ENCODE data around the gene TMEM192. TPM values are rescaled to one million over a fixed set of nuclear protein-coding genes. Genes with fewer than 3 reads are reported as not detected.

The TMEM192 gene
- total and polyA plus RNA-seq, 2 of the 8 experiments (the other 6 are each of a cell fraction or from before 2014, with no cell fraction given), result 7.3 to 10.9 TPM

GRCh38 chr4:165060938-165061337 lies 51.7 kb downstream of the TMEM192 start:
- H3K36me3 ChIP-seq (ENCODE audit: control insufficient read depth in 2 of 4, insufficient read depth in 4 of 4, low read length in 3 of 4), result no peaks in the 10 kb centered on the region
- no peak overlapping the region for H4K8ac ChIP-seq (ENCODE audit: extremely low read depth, insufficient read depth, low read length)
- no peak overlapping the region for H3K56ac ChIP-seq (replicated peaks; ENCODE audit: insufficient read length, low read depth, low read length)
- no peaks in the 10 kb centered on the region for H4K20me1 ChIP-seq (replicated peaks in 1 of 2; ENCODE audit: control insufficient read depth in 1 of 2, insufficient read depth in 2 of 2, low read length in 2 of 2)
- no peak overlapping the region for H3K18ac ChIP-seq (ENCODE audit: extremely low read depth, low read length)
- no peak overlapping the region for H2AK5ac ChIP-seq (ENCODE audit: low read depth, low read length)
- H3K4me2 ChIP-seq (ENCODE audit: insufficient read depth in 1 of 2, low read depth in 2 of 2, low read length in 2 of 2), result no peak overlapping the region
- no peak overlapping the region for H2BK15ac ChIP-seq (ENCODE audit: low read length)
- ChIA-PET POLR2A (ENCODE audit: partially characterized antibody) (no interaction called here), CTCF (ENCODE audit: partially characterized antibody) (interaction anchor here (1.0 to 3.0 kb wide), 10 partner anchors 10 to 219 kb away, joined by 3 to 13 read pairs (median 5); no protein-coding TSS in a partner anchor)
- no peak overlapping the region for H3K4me3 ChIP-seq (ENCODE audit: extremely low read depth in 1 of 4, insufficient read depth in 2 of 4, low read depth in 3 of 4, low read length in 4 of 4)
- FAIRE-seq (no peak), DNase-seq (ENCODE audit: low read depth in 1 of 2, low spot score in 2 of 2) (no peak)
- H3K9me3 ChIP-seq (ENCODE audit: insufficient read depth in 2 of 2, low read depth in 1 of 2, low read length in 1 of 2), result no peaks in the 10 kb centered on the region
- H2BK20ac ChIP-seq (ENCODE audit: low read length), result no peak overlapping the region
- H3K4me1 ChIP-seq (replicated peaks in 1 of 4; ENCODE audit: control insufficient read depth in 3 of 4, insufficient read depth in 4 of 4, low read length in 3 of 4), result no peaks in the 10 kb centered on the region
- no peaks in the 10 kb centered on the region for H3K23me2 ChIP-seq (ENCODE audit: low read depth, low read length)
- H3K9ac ChIP-seq (replicated peaks in 1 of 4; ENCODE audit: extremely low read depth in 1 of 4, low read depth in 3 of 4, low read length in 3 of 4), result no peak overlapping the region
- TF ChIP-seq RAD21 (IDR thresholded peaks at IDR 0.05 in 1 of 2, conservative IDR thresholded peaks at IDR 0.05 in 1 of 2; ENCODE audit: low read depth in 2 of 2, low read length in 2 of 2), result peak; percentile 36 to 44; a peak in 3 of 4 replicates
- TF ChIP-seq CTCF (IDR thresholded peaks at IDR 0.05; ENCODE audit: control extremely low read depth in 1 of 3, insufficient read depth in 1 of 3, low read depth in 1 of 3, low read length in 3 of 3), result peak in 2 of 3 experiments; percentile 15 to 17; a peak in 2 of 4 replicates
- no peak for TF ChIP-seq SIRT6 (IDR thresholded peaks at IDR 0.05; ENCODE audit: low read length)
- no peak overlapping the region for H2BK120ac ChIP-seq (replicated peaks; ENCODE audit: low read depth, low read length)
- H3K4ac ChIP-seq (replicated peaks; ENCODE audit: insufficient read length, low read depth, low read length), result no peak overlapping the region
- H4K5ac ChIP-seq (ENCODE audit: insufficient read length, low read depth, low read length), result no peak overlapping the region
- 96% methylated on average over 1 of the region's 1 CpG; no CpG with 5 or more reads in 1 of the 2 experiments for WGBS, 2 experiments (ENCODE audit: extremely low coverage in 1 of 2, insufficient coverage in 1 of 2, insufficient read length in 1 of 2, insufficient replicate concordance in 2 of 2, low coverage in 1 of 2, low lambda C conversion rate in 2 of 2, missing lambda C conversion rate in 1 of 2)
- no peaks in the 10 kb centered on the region for H3K27me3 ChIP-seq (replicated peaks in 1 of 4; ENCODE audit: control insufficient read depth in 3 of 4, extremely low read depth in 1 of 4, insufficient read depth in 3 of 4, low read length in 3 of 4)
- H2AFZ ChIP-seq (ENCODE audit: low read length), result no peak overlapping the region
- no peaks in the 10 kb centered on the region for H3K79me2 ChIP-seq (ENCODE audit: control insufficient read depth in 1 of 2, insufficient read depth in 2 of 2, low read length in 2 of 2)
- no peak overlapping the region for H3K23ac ChIP-seq (ENCODE audit: insufficient read length)
- no peaks in the 10 kb centered on the region; the same call in 1 of the 2 replicates for H3K79me1 ChIP-seq (ENCODE audit: low read depth, low read length)
- no peak overlapping the region for H3K14ac ChIP-seq (ENCODE audit: insufficient read length)
- H2BK5ac ChIP-seq (ENCODE audit: low read depth, low read length), result no peak overlapping the region
- no peak overlapping the region for H4K91ac ChIP-seq (replicated peaks; ENCODE audit: insufficient read length, low read length)
- no peak overlapping the region for H3K27ac ChIP-seq (ENCODE audit: low read depth, low read length)
- no peak overlapping the region for H2BK12ac ChIP-seq (ENCODE audit: low read depth, low read length)

All from H1 (cell line).